Osteocyte (in vitro differentiated cells): ENCODE measurements around the gene ATP10B. TPM values are rescaled to one million over a fixed set of nuclear protein-coding genes. Genes with fewer than 3 reads are reported as not detected.

Experiments used
- DNase-seq: peaks from one replicate; pipeline ENCODE4 v3.0.0; 2021; ENCODE audit warnings: mixed read lengths; ENCODE audit not compliant: unreplicated experiment; ENCODE audit errors: extremely low spot score
- H3K27ac Mint-ChIP-seq: one replicate; pipeline ENCODE4 v1.8.0; 2021; ENCODE audit warnings: mild to moderate bottlenecking, mixed read lengths; ENCODE audit not compliant: unreplicated experiment
- H3K27me3 Mint-ChIP-seq: one replicate; pipeline ENCODE4 v1.8.0; 2021; ENCODE audit warnings: mixed read lengths; ENCODE audit not compliant: unreplicated experiment
- H3K36me3 Mint-ChIP-seq: one replicate; pipeline ENCODE4 v1.8.0; 2021; ENCODE audit warnings: mixed read lengths; ENCODE audit not compliant: unreplicated experiment
- H3K4me1 Mint-ChIP-seq: one replicate; pipeline ENCODE4 v1.8.0; 2021; ENCODE audit warnings: mixed read lengths; ENCODE audit not compliant: unreplicated experiment
- H3K4me3 Mint-ChIP-seq: one replicate; pipeline ENCODE4 v1.8.0; 2021; ENCODE audit warnings: mild to moderate bottlenecking, moderate library complexity, mixed read lengths; ENCODE audit not compliant: unreplicated experiment
- H3K9me3 Mint-ChIP-seq: one replicate; pipeline ENCODE4 v1.8.0; 2021; ENCODE audit warnings: mixed read lengths; ENCODE audit not compliant: unreplicated experiment
- total RNA-seq: library from RNA; stranded (reverse); gene quantifications from 2 replicates; pipeline ENCODE4 v1.2.1, GENCODE V29; 2021
- TF ChIP-seq, protein P1 (sequence below): fragments of 200-600 bp; sonication (generic); IDR thresholded peaks from 2 replicates; pipeline ENCODE4 v1.5.0; 2021; ENCODE audit warnings: antibody characterized with exemption, mild to moderate bottlenecking, moderate library complexity

ATP10B gene
- total RNA-seq, 1 donor from 2014 or later = not detected

DNA sequence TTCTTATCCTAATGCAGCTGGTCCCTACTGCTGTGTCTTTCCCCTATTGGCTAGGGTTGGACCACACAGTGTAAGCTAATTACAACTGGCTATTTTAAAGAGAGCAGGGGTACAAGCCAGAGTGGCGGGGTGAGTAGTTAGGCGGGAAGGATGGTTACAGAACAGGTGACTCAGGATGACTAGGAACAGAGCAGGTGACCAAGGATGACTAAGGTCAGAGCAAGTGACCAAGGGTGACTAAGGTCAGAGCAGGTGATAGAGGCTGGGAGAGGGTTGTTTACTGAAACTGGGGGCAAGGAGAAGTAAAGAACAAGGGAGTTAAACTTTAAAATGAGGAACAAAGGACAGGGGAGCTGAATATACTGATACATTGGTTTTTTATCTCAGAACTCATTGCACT is 304.9 kb downstream of the ATP10B start:
- TF ChIP-seq, protein P1, sequence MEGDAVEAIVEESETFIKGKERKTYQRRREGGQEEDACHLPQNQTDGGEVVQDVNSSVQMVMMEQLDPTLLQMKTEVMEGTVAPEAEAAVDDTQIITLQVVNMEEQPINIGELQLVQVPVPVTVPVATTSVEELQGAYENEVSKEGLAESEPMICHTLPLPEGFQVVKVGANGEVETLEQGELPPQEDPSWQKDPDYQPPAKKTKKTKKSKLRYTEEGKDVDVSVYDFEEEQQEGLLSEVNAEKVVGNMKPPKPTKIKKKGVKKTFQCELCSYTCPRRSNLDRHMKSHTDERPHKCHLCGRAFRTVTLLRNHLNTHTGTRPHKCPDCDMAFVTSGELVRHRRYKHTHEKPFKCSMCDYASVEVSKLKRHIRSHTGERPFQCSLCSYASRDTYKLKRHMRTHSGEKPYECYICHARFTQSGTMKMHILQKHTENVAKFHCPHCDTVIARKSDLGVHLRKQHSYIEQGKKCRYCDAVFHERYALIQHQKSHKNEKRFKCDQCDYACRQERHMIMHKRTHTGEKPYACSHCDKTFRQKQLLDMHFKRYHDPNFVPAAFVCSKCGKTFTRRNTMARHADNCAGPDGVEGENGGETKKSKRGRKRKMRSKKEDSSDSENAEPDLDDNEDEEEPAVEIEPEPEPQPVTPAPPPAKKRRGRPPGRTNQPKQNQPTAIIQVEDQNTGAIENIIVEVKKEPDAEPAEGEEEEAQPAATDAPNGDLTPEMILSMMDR = no peak
- H3K27ac Mint-ChIP-seq = no peak overlapping the region
- H3K36me3 Mint-ChIP-seq = no peaks in the 10 kb centered on the region
- no peak for DNase-seq
- no peaks in the 10 kb centered on the region for H3K4me1 Mint-ChIP-seq
- H3K4me3 Mint-ChIP-seq = no peak overlapping the region
- no peaks in the 10 kb centered on the region for H3K9me3 Mint-ChIP-seq
- H3K27me3 Mint-ChIP-seq = no peaks in the 10 kb centered on the region

DNA sequence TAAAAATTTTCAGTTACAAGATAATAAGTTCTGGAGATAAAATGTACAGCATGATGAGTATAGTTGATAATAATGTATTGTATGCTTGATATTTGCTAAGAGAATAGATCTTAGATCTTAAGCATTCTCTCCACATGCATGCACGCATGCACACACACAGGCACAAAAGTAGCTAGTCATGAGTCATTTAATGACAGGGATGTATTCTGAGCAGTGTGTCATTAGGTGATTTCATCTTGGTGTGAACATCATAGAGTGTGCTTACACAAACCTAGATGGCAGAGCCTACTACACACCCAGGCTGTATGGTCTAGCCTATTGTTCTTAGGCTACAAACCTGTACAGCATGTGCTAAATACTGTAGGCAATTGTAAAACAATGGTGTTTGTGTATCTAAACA is 306.2 kb downstream of the ATP10B start:
- Mint-ChIP-seq H3K27me3 (no peaks in the 10 kb centered on the region), H3K4me3 (no peak overlapping the region), H3K9me3 (no peaks in the 10 kb centered on the region), H3K27ac (no peak overlapping the region), H3K4me1 (no peaks in the 10 kb centered on the region), H3K36me3 (no peaks in the 10 kb centered on the region)
- no peak for DNase-seq
- TF ChIP-seq, protein P1 = no peak

GRCh38 chr5:160543395-160543794 is 308.6 kb downstream of the ATP10B start:
- Mint-ChIP-seq H3K36me3 (no peaks in the 10 kb centered on the region), H3K4me1 (no peaks in the 10 kb centered on the region), H3K9me3 (no peaks in the 10 kb centered on the region), H3K27me3 (no peaks in the 10 kb centered on the region), H3K4me3 (no peak overlapping the region), H3K27ac (no peak overlapping the region)
- DNase-seq = no peak
- TF ChIP-seq, protein P1 = no peak

GRCh38 chr5:160542840-160543239 is 309.2 kb downstream of the ATP10B start:
- TF ChIP-seq, protein P1 = no peak
- no peak overlapping the region for H3K27ac Mint-ChIP-seq
- H3K27me3 Mint-ChIP-seq = no peaks in the 10 kb centered on the region
- H3K36me3 Mint-ChIP-seq = no peaks in the 10 kb centered on the region
- H3K4me3 Mint-ChIP-seq = no peak overlapping the region
- no peak for DNase-seq
- H3K4me1 Mint-ChIP-seq = no peaks in the 10 kb centered on the region
- no peaks in the 10 kb centered on the region for H3K9me3 Mint-ChIP-seq

GRCh38 chr5:160542281-160542680 is 309.7 kb downstream of the ATP10B start:
- no peak for DNase-seq
- TF ChIP-seq, protein P1 = no peak
- H3K27me3 Mint-ChIP-seq = no peaks in the 10 kb centered on the region

More at GRCh38 chr5:160542281-160542680, 309.7 kb downstream of the ATP10B start:
- Mint-ChIP-seq H3K9me3 (no peaks in the 10 kb centered on the region), H3K27ac (no peak overlapping the region), H3K36me3 (no peaks in the 10 kb centered on the region), H3K4me1 (no peaks in the 10 kb centered on the region), H3K4me3 (no peak overlapping the region)
